KMS-11 (cell line): Measurements from ENCODE around the gene OR10A7.

Experiments used
- H2AFZ ChIP-seq: fragments of 200-600 bp; sonication (generic); 2 replicates; pipeline ENCODE4 v1.6.1; 2016; ENCODE audit warnings: antibody characterized with exemption, mixed run types, low read depth
- H3K27ac ChIP-seq: fragments of 200-600 bp; sonication (generic); 2 replicates; pipeline ENCODE4 v1.6.1; 2016; ENCODE audit warnings: mild to moderate bottlenecking, mixed run types
- H3K27me3 ChIP-seq: fragments of 200-600 bp; sonication (generic); 2 replicates; pipeline ENCODE4 v1.6.1; 2017; ENCODE audit warnings: mild to moderate bottlenecking, low read depth, mixed run types, moderate library complexity; ENCODE audit not compliant: insufficient read depth
- H3K36me3 ChIP-seq: fragments of 200-600 bp; sonication (generic); 2 replicates; pipeline ENCODE4 v1.6.1; 2017; ENCODE audit warnings: mild to moderate bottlenecking, mixed run types; ENCODE audit not compliant: insufficient read depth
- H3K4me1 ChIP-seq: fragments of 200-600 bp; sonication (generic); 2 replicates; pipeline ENCODE4 v1.6.1; 2016; ENCODE audit warnings: mild to moderate bottlenecking, low read depth, mixed run types; ENCODE audit not compliant: poor library complexity, severe bottlenecking
- H3K4me2 ChIP-seq: fragments of 200-600 bp; sonication (generic); 2 replicates; pipeline ENCODE4 v1.7.0; 2016; ENCODE audit warnings: mild to moderate bottlenecking, mixed run types
- H3K4me3 ChIP-seq: fragments of 200-600 bp; sonication (generic); IDR thresholded peaks from 2 replicates; pipeline ENCODE4 v1.6.1; 2017; ENCODE audit warnings: low read depth, low read length, mixed read lengths; ENCODE audit not compliant: insufficient read depth
- H3K79me2 ChIP-seq: fragments of 200-600 bp; sonication (generic); 2 replicates; pipeline ENCODE4 v1.6.1; 2016; ENCODE audit warnings: low read depth, mixed run types; ENCODE audit not compliant: insufficient read depth
- H3K9ac ChIP-seq: fragments of 200-600 bp; sonication (generic); 2 replicates; pipeline ENCODE4 v1.6.1; 2016; ENCODE audit warnings: mild to moderate bottlenecking, mixed run types
- H4K20me1 ChIP-seq: fragments of 200-600 bp; sonication (generic); 2 replicates; pipeline ENCODE4 v1.6.1; 2016; ENCODE audit warnings: mild to moderate bottlenecking, mixed run types; ENCODE audit not compliant: insufficient read depth
- CTCF ChIP-seq: fragments of 200-600 bp; sonication (generic); conservative IDR thresholded peaks from 2 replicates; pipeline ENCODE4 v1.6.1; 2017; ENCODE audit warnings: low read depth, mild to moderate bottlenecking, antibody characterized with exemption, low read length, moderate library complexity, mixed read lengths

OR10A7 gene

GRCh38 chr12:55188573-55188972 is 32.3 kb upstream of the OR10A7 start:
- TF ChIP-seq CTCF = no peak
- no peak overlapping the region for H3K9ac ChIP-seq
- no peak overlapping the region for H3K27ac ChIP-seq
- no peak overlapping the region for H2AFZ ChIP-seq
- H3K36me3 ChIP-seq = no peaks in the 10 kb centered on the region
- H3K4me1 ChIP-seq = no peaks in the 10 kb centered on the region
- no peak overlapping the region for H3K4me2 ChIP-seq
- no peak overlapping the region for H3K4me3 ChIP-seq
- no peaks in the 10 kb centered on the region for H4K20me1 ChIP-seq
- H3K27me3 ChIP-seq = no peaks in the 10 kb centered on the region
- H3K79me2 ChIP-seq = no peaks in the 10 kb centered on the region

DNA sequence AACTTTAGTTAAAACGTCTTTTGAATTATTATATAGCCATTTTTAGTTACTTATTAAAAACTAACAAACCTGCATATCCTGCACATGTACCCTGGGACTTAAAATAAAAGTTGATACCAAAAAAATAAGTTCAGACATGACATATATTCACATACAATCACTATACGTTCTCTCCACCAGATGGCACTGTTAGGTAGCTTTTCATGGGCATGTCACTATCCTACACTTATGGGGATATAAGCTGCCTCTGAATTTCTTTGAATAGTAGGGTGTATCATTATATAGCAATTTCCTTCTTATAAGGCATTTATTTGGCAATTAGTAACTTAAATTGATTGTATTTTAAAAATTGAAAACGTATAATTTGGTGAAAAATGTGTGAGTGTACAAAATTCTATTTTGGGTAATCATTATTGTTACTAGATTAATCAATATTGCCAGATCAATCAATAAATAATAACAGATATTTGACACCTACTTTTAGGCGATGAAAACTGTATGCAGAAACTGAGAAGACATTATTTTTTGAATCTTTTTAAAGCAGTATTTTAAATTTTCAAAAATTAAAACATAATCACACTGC is 31.8 kb upstream of the OR10A7 start:
- no peaks in the 10 kb centered on the region for H3K27me3 ChIP-seq
- no peak overlapping the region for H3K4me3 ChIP-seq
- H3K36me3 ChIP-seq = no peaks in the 10 kb centered on the region
- H3K27ac ChIP-seq = no peak overlapping the region
- TF ChIP-seq CTCF = peak; percentile 99
- no peak overlapping the region for H3K4me2 ChIP-seq
- H3K79me2 ChIP-seq = no peaks in the 10 kb centered on the region
- no peaks in the 10 kb centered on the region for H3K4me1 ChIP-seq
- no peak overlapping the region for H3K9ac ChIP-seq
- H2AFZ ChIP-seq = no peak overlapping the region
- no peaks in the 10 kb centered on the region for H4K20me1 ChIP-seq

- H3K27me3 ChIP-seq = no peaks in the 10 kb centered on the region
- H3K79me2 ChIP-seq = no peaks in the 10 kb centered on the region
- no peaks in the 10 kb centered on the region for H3K4me1 ChIP-seq
- H3K4me3 ChIP-seq = no peak overlapping the region
- no peak overlapping the region for H3K9ac ChIP-seq
- no peaks in the 10 kb centered on the region for H4K20me1 ChIP-seq
- H3K4me2 ChIP-seq = no peak overlapping the region
- H3K27ac ChIP-seq = no peak overlapping the region
- TF ChIP-seq CTCF = no peak
- no peaks in the 10 kb centered on the region for H3K36me3 ChIP-seq
- no peak overlapping the region for H2AFZ ChIP-seq
Measured at GRCh38 chr12:55194382-55194781, 26.4 kb upstream of the OR10A7 start.

GRCh38 chr12:55226523-55226922 is 5.7 kb downstream of the OR10A7 start:
- Histone ChIP-seq H3K4me3 (no peak overlapping the region), H3K36me3 (no peaks in the 10 kb centered on the region), H3K4me2 (no peak overlapping the region), H3K9ac (no peak overlapping the region), H4K20me1 (no peaks in the 10 kb centered on the region), H3K27me3 (no peaks in the 10 kb centered on the region), H2AFZ (no peak overlapping the region), H3K79me2 (no peaks in the 10 kb centered on the region), H3K27ac (no peak overlapping the region), H3K4me1 (no peaks in the 10 kb centered on the region)
- no peak for TF ChIP-seq CTCF
